ENCODE data around the gene LRFN4.

GRCh38 chr11:66884443-66884842 lies 27.6 kb downstream of the LRFN4 start:
- TF ChIP-seq, protein P1, sequence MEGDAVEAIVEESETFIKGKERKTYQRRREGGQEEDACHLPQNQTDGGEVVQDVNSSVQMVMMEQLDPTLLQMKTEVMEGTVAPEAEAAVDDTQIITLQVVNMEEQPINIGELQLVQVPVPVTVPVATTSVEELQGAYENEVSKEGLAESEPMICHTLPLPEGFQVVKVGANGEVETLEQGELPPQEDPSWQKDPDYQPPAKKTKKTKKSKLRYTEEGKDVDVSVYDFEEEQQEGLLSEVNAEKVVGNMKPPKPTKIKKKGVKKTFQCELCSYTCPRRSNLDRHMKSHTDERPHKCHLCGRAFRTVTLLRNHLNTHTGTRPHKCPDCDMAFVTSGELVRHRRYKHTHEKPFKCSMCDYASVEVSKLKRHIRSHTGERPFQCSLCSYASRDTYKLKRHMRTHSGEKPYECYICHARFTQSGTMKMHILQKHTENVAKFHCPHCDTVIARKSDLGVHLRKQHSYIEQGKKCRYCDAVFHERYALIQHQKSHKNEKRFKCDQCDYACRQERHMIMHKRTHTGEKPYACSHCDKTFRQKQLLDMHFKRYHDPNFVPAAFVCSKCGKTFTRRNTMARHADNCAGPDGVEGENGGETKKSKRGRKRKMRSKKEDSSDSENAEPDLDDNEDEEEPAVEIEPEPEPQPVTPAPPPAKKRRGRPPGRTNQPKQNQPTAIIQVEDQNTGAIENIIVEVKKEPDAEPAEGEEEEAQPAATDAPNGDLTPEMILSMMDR (IDR thresholded peaks at IDR 0.05) = no peak
- TF ChIP-seq PRDM15 (CRISPR knock-in tag; IDR thresholded peaks at IDR 0.05) (no peak), AFF4 (CRISPR knock-in tag; IDR thresholded peaks at IDR 0.05; ENCODE audit: borderline replicate concordance) (no peak), ETV6 (CRISPR knock-in tag; IDR thresholded peaks at IDR 0.05) (no peak)

Data from WTC11 (cell line).